GM23338 (cell line): ENCODE measurements around the gene TNFAIP1.

Source experiments
- EZH2 ChIP-seq: fragments of 200-600 bp; sonication (generic); IDR thresholded peaks from one replicate; pipeline ENCODE4 v1.8.0; 2017; ENCODE audit warnings: antibody characterized with exemption, mild to moderate bottlenecking, low read depth; ENCODE audit not compliant: unreplicated experiment
- JUNB ChIP-seq: IDR thresholded peaks from one replicate; pipeline ENCODE4 v1.6.1; 2016; ENCODE audit warnings: antibody characterized with exemption; ENCODE audit not compliant: unreplicated experiment
- STAT1 ChIP-seq: IDR thresholded peaks from one replicate; pipeline ENCODE4 v1.6.1; 2016; ENCODE audit warnings: antibody characterized with exemption; ENCODE audit not compliant: unreplicated experiment
- TF ChIP-seq, protein P1 (sequence below), 2 experiments: fragments of 200-600 bp in 1 of 2; sonication (generic) in 1 of 2; conservative IDR thresholded peaks; 2 replicates each; pipeline versions ENCODE4 v1.5.1 to v1.6.1; 2016 to 2017; ENCODE audit warnings: antibody characterized with exemption in 2 of 2, low read depth in 2 of 2, mild to moderate bottlenecking in 2 of 2, moderate library complexity in 1 of 2
- TF ChIP-seq, protein P2 (sequence below): IDR thresholded peaks from 2 replicates; pipeline ENCODE4 v1.6.1; 2016; ENCODE audit warnings: antibody characterized with exemption
- TF ChIP-seq, protein P3 (sequence below): IDR thresholded peaks from one replicate; pipeline ENCODE4 v1.6.1; 2018; ENCODE audit warnings: antibody characterized with exemption; ENCODE audit not compliant: unreplicated experiment

DNA sequence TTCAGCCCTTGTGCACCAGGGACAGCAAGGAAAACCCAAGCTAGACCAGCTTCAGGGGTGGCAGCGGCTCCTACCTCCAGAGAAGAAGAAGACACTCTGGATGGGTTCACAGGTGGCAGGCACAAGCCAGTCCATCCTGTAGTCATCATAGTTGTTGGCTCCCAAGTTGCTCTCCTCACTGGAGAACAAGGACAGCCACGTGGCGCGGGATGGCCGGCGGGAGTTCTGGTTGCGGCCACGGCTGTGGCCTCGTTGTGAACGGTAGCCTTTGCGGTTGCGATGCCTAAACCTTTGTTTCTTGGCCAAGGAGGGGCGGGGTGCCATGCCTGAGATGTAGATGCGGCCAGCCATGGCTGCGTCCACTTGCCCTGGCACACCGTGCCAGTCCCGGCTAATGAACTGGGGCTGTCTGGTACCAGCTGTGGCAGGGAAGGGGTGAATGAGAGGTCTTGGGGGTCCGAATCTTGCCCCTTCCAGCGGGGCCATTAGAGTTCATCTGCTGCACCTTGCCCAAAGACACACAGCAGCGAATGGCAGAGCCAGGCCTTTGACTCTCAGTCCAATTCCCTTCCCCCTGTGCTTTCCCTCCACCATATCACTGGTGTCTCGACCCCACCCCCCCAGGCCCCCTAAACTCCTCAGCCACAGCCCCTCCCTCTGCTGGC lies 32.2 kb downstream of the TNFAIP1 start:
- TF ChIP-seq JUNB (no peak), EZH2 (no peak), STAT1 (no peak)
- TF ChIP-seq, protein P1, sequence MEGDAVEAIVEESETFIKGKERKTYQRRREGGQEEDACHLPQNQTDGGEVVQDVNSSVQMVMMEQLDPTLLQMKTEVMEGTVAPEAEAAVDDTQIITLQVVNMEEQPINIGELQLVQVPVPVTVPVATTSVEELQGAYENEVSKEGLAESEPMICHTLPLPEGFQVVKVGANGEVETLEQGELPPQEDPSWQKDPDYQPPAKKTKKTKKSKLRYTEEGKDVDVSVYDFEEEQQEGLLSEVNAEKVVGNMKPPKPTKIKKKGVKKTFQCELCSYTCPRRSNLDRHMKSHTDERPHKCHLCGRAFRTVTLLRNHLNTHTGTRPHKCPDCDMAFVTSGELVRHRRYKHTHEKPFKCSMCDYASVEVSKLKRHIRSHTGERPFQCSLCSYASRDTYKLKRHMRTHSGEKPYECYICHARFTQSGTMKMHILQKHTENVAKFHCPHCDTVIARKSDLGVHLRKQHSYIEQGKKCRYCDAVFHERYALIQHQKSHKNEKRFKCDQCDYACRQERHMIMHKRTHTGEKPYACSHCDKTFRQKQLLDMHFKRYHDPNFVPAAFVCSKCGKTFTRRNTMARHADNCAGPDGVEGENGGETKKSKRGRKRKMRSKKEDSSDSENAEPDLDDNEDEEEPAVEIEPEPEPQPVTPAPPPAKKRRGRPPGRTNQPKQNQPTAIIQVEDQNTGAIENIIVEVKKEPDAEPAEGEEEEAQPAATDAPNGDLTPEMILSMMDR (conservative IDR thresholded peaks at IDR 0.05; ENCODE audit: low read depth in 2 of 2): no peak
- TF ChIP-seq, protein P2, sequence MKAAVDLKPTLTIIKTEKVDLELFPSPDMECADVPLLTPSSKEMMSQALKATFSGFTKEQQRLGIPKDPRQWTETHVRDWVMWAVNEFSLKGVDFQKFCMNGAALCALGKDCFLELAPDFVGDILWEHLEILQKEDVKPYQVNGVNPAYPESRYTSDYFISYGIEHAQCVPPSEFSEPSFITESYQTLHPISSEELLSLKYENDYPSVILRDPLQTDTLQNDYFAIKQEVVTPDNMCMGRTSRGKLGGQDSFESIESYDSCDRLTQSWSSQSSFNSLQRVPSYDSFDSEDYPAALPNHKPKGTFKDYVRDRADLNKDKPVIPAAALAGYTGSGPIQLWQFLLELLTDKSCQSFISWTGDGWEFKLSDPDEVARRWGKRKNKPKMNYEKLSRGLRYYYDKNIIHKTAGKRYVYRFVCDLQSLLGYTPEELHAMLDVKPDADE: no peak
- TF ChIP-seq, protein P3, sequence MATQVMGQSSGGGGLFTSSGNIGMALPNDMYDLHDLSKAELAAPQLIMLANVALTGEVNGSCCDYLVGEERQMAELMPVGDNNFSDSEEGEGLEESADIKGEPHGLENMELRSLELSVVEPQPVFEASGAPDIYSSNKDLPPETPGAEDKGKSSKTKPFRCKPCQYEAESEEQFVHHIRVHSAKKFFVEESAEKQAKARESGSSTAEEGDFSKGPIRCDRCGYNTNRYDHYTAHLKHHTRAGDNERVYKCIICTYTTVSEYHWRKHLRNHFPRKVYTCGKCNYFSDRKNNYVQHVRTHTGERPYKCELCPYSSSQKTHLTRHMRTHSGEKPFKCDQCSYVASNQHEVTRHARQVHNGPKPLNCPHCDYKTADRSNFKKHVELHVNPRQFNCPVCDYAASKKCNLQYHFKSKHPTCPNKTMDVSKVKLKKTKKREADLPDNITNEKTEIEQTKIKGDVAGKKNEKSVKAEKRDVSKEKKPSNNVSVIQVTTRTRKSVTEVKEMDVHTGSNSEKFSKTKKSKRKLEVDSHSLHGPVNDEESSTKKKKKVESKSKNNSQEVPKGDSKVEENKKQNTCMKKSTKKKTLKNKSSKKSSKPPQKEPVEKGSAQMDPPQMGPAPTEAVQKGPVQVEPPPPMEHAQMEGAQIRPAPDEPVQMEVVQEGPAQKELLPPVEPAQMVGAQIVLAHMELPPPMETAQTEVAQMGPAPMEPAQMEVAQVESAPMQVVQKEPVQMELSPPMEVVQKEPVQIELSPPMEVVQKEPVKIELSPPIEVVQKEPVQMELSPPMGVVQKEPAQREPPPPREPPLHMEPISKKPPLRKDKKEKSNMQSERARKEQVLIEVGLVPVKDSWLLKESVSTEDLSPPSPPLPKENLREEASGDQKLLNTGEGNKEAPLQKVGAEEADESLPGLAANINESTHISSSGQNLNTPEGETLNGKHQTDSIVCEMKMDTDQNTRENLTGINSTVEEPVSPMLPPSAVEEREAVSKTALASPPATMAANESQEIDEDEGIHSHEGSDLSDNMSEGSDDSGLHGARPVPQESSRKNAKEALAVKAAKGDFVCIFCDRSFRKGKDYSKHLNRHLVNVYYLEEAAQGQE: no peak
